Hematopoietic multipotent progenitor cell treated with erythropoietin and hydrocortisone succinate and interleukin-3 and kit ligand, for 8 days (in vitro differentiated cells): ENCODE data around the gene STEAP2.
A peak's percentile ranks its signal among the peaks of the same experiment; 100 is the strongest.
"Not testable (repeated sequence)": the region's sequence is repeated elsewhere in the genome, so short reads cannot be mapped to it uniquely, and the experiment has no call there.

Source experiments
- DNase-seq: peaks from one replicate; pipeline ENCODE4 v3.0.0-alpha.2; 2015

STEAP2 gene

GRCh38 chr7:90211391-90212148, at the start of gene STEAP2:
STEAP2 (plus strand) TSS chr7:90211740; CDS start chr7:90225083, 13,343 bp downstream.
- DNase-seq: peak; percentile 20

DNA sequence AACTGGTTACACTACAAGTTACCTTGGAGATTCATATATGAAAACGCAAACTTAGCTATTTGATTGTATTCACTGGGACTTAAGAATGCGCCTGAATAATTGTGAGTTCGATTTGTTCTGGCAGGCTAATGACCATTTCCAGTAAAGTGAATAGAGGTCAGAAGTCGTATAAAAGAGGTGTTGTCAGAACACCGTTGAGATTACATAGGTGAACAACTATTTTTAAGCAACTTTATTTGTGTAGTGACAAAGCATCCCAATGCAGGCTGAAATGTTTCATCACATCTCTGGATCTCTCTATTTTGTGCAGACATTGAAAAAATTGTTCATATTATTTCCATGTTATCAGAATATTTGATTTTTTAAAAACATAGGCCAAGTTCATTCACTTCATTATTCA, 48.0 kb upstream of the STEAP2 start:
- no peak for DNase-seq

- DNase-seq: no peak
Measured at GRCh38 chr7:90165724-90166123, 45.8 kb upstream of the STEAP2 start.

DNA sequence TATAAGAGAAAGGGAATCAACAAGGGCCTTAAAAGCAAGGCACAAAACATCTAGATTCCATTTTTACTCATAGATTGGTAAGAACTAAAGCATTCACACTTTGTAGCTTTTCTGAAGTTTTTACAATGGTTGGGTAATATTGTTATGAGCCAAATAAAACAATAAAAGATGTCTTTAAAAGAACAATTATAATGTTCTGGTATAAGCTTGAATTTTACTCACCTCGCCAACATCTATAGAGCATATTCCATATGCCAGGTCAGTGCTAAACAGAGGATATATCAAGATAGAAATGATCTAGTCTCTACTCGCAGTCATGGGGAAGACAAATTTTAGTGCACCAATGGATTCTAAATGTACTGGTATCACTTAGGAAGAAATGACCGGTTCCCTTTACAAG, 45.4 kb upstream of the STEAP2 start:
- no peak for DNase-seq

DNA sequence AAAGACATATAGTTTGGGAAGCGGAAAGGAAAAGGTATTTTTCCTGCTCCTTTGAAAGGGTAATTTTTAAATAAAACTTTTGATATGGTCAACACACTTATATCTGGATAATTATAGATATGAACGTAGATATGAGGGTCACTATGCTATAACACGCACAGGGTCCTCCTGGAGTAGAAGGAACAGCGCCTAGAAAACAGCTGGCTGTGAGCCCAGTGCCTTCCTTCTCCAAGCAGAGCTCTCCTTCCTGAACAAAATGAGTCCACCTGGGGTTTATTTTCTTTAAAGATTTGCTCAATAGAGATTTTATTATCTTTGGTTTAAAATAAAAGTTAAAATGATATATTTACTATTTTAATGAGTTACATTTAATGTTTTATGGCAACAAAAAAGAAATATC, 44.2 kb upstream of the STEAP2 start:
- no peak for DNase-seq

DNA sequence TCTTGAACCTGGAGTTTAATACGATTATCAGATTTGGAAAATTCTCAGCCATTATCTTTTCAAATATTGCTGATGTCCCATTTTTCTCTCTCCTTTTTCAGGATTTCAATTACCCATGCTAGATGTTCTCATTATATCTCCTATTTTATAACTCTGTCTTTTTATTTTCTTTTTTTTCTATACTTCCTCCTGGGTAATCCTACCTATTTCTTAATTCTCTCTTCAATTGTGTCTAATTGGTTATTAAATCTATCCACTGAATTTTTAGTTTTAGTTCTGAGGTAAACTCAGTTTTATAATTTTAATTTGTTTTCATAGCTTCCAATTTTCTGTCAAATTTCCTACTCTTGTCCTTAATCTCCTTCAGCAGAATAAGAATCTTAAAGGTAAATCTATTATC, 41.6 kb upstream of the STEAP2 start:
- DNase-seq: no peak

GRCh38 chr7:90172121-90172520, 39.4 kb upstream of the STEAP2 start:
- DNase-seq: no peak

GRCh38 chr7:90172624-90173023, 38.9 kb upstream of the STEAP2 start:
- DNase-seq: no peak

DNA sequence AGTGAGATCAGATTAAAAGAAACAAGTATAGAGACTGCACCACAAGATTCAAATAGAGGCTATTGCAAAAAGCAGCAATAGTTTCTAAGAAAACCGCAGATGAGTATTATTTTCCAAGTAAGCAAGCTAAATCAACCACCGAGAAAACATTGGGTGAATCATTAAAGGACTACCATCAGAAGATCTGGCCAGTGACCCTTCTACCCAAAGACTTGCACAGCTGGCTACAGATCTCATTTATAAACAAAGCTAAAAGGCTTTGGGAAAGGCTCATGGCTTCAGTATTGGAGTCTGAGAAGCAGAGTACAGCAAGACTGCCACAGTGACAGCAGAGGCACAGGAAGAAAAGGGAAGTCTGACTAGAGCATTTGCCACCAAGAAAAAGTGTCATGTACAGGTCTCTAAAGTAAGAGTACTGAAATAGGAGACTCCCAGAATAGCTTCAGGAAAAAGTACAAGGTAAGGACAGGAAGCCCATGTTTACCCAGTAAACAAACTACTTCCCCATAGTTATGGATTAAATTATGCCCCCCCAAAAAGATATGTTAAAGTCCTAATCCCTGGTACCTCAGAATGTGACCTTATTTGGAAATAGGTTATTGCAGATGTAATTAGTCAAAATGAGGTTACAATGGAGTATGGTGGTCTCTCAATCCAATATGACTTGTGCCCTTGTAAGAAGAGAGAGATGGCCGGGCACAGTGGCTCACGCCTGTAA, 38.3 kb upstream of the STEAP2 start:
- no peak for DNase-seq

DNA sequence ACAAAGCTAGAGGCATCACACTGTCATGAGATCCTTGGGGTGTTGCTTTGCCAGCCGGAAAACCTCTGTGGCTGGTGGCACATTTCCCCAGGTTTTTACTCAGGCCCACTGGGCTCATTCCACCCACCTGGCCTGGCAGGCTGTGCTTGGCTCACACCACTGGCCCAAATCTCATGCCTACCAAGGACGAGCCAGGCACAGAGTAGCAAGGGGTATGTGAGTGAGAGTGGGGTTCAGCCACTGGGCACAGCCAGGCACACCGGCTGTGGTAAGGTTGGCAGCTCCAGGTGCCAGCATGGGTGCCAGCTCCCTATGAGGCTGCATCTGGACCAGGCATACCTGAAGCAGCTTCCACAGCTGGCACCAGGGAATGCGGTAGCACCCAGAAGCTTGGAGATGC, 35.9 kb upstream of the STEAP2 start:
- DNase-seq: no peak

DNA sequence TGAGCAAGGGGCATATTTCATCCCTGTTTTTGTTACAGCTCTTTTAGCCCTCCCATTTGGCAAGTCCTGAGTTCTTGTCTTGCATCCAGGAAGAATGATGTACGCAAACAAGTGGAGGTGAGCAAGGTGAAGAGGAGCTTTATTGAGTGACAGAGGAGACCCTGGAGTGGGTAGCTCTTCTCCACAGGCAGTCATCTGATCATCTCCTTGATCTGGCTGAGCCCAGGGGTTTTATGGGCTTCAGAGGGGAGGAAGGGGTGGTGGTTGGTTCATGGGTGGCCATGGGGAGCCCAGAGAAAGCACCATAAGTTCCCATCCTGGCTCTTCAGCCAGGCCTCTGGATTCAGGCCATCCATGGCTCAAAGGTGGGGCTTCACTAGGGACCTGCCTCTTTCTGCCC, 35.3 kb upstream of the STEAP2 start:
- no peak for DNase-seq

GRCh38 chr7:90178166-90178565, 33.4 kb upstream of the STEAP2 start:
- DNase-seq: no peak

- DNase-seq: no peak
Measured at GRCh38 chr7:90178679-90179278, 32.8 kb upstream of the STEAP2 start.

- DNase-seq: no peak
Measured at GRCh38 chr7:90180011-90180585, 31.4 kb upstream of the STEAP2 start.

- no peak for DNase-seq
Measured at GRCh38 chr7:90180649-90181048, 30.9 kb upstream of the STEAP2 start.

GRCh38 chr7:90181485-90181884, 30.1 kb upstream of the STEAP2 start:
- DNase-seq: no peak

GRCh38 chr7:90186290-90186689, 25.2 kb upstream of the STEAP2 start:
- not testable (repeated sequence) for DNase-seq

DNA sequence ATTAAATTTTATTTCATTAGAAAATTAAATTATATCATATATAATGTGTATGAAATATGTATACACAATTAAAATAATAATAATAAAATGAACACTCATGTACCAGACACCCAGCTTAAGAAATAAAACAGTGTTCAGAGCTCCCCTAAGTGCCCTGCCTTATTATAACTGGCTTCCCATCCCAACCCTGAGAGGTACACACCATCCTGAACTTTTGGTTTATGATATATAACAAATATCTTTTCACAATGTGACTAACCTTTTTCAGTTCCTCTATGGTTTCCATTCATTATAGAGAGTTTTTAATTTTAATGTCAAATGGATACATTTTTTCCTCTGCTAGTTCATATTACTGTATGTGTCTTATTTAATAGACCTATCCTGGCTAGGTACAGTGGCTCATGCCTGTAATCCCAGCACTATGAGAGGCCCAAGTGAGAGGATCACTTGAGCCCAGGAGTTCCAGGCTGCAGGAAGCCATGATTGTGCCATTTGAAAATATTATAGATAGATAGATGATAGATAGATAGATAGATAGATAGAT, 24.0 kb upstream of the STEAP2 start:
- no peak for DNase-seq

GRCh38 chr7:90188281-90188680, 23.3 kb upstream of the STEAP2 start:
- DNase-seq: no peak

GRCh38 chr7:90190995-90191394, 20.5 kb upstream of the STEAP2 start:
- no peak for DNase-seq

DNA sequence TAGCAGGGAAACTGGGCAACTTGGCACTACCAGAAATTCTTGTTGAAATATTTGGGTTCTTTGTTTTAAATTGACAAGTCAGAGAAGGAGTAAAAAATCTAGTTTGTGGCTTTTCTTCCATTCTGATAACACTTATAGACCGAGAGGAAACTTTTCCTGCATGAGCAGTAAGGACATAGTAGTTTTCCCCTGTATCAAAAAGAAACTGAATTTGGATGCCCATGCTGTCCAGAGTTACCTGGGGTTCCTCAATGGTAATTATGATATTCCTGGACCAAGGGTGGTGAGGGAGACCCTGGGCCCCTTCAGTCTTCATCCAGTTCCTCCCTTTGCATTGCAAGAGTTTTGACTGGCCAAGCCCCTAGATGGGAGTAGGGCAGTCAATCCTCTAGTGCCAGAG, 19.9 kb upstream of the STEAP2 start:
- DNase-seq: no peak

DNA sequence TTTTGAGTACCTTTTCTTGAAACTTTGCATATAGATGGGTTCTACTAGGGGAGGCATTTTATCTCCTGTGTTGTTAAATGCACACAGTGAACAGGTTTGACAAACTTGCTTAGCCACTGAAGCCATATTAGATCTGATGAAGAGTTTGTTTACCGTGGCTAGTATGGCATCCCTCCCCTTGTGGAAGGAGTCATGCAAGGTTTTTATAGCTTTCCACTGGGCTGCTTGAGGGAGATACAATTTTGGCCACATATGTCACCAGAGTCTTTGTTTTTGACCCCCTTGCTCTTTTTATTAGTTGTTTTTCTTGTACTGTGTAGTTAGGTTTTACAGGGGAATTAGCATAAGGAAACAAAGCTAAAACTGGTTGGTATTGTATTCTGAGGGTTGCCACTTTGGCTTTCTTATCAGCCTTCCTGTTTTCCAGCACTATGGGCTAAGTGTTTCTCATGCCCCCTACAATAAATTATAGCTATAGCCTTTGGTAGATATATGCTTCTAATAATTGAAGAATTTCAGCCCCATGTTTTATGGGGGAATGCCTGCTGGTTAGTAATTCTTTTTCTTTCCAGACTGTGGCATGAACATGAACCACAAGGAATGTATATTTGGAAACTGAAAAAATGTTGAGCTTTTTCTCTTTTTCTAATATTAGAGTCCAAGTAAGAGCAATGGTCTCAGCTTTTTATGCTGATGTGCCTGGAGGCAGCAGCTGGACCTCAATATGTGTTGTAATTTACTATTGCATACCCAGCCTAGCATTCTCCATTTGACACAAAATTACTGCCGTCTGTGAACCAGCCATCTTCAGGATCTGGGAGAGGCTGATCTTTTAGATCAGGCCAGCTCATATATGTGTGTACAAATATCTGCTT, 18.4 kb upstream of the STEAP2 start:
- no peak for DNase-seq
